ENCODE measurements around the gene EEFSEC. TPM values are rescaled to one million over a fixed set of nuclear protein-coding genes. Genes with fewer than 3 reads are reported as not detected.
A peak's percentile ranks its signal among the peaks of the same experiment; 100 is the strongest.

EEFSEC gene
- total and polyA plus RNA-seq, 7 experiments from 2014 or later = 17.3 to 31.4 (median 18.3) TPM

DNA sequence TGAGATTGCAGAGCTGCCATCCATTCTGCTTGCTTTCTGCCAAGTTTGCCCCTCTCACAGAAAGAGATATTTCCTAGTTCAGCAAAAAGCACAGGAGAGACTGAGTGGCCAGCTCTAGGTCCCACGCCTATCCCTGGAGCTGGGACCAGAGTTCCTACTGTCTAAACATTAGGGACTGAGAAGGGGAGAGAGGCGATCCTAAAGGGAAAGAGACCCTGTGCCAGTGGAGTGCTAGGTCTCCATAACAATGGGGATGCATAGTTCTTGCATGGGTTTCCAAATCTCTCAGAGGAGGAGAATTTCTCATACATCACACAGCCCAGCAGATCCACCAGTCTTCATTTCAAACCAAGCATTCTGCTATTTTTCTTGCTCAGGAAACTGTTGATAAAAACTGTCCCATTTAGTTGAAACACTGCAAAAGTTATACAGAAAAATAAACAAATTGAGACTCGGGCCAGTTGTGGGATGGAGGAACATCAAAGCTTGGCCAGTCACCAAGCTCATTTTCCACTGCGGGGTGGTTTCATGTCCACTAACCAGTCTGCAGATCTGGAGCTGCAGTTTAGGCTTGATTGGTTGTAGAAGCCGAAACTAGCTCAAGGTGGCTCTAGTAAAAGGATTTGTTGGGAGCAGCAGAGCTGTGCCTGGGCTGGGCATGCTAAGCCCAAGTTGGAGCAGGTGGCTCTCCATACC lies 62.7 kb downstream of the EEFSEC start:
- peaks cover 0 to 8% (median 5%) of the 10 kb centered on the region in 11 donors for H3K9me3 Mint-ChIP-seq
- ChIA-PET POLR2A (no interaction called here), CTCF (no interaction called here)
- no peak overlapping the region for H3K4me3 Mint-ChIP-seq
- intact Hi-C loops (cut with micrococcal nuclease) = no loop called here
- no peaks in the 10 kb centered on the region for H3K36me3 ChIP-seq (ENCODE audit: control insufficient read depth in 2 of 3, insufficient read depth in 3 of 3, low read length in 3 of 3)
- no peaks in the 10 kb centered on the region for H3K9me3 ChIP-seq (ENCODE audit: control insufficient read depth in 2 of 3, low read length in 3 of 3)
- no peak for DNase-seq
- no peak overlapping the region for H3K4me3 ChIP-seq (ENCODE audit: low read length)
- peak overlapping the region in 1 of 9 donors; percentile 65 for H3K27ac Mint-ChIP-seq
- H3K4me1 Mint-ChIP-seq = peaks cover 3 to 16% (median 13%) of the 10 kb centered on the region in 7 donors
- H3K27me3 Mint-ChIP-seq = no peaks in the 10 kb centered on the region
- peaks cover 6 to 40% (median 23%) of the 10 kb centered on the region in 5 donors for H3K36me3 Mint-ChIP-seq
- ATAC-seq = no peak
- H3K4me1 ChIP-seq (ENCODE audit: control insufficient read depth in 2 of 2, insufficient read depth in 2 of 2, low read length in 2 of 2) = no peaks in the 10 kb centered on the region
- no peaks in the 10 kb centered on the region for H3K27me3 ChIP-seq (ENCODE audit: control insufficient read depth in 2 of 2, insufficient read depth in 2 of 2, low read length in 2 of 2)
- H3K27ac ChIP-seq (ENCODE audit: low read depth, low read length) = no peak overlapping the region

DNA sequence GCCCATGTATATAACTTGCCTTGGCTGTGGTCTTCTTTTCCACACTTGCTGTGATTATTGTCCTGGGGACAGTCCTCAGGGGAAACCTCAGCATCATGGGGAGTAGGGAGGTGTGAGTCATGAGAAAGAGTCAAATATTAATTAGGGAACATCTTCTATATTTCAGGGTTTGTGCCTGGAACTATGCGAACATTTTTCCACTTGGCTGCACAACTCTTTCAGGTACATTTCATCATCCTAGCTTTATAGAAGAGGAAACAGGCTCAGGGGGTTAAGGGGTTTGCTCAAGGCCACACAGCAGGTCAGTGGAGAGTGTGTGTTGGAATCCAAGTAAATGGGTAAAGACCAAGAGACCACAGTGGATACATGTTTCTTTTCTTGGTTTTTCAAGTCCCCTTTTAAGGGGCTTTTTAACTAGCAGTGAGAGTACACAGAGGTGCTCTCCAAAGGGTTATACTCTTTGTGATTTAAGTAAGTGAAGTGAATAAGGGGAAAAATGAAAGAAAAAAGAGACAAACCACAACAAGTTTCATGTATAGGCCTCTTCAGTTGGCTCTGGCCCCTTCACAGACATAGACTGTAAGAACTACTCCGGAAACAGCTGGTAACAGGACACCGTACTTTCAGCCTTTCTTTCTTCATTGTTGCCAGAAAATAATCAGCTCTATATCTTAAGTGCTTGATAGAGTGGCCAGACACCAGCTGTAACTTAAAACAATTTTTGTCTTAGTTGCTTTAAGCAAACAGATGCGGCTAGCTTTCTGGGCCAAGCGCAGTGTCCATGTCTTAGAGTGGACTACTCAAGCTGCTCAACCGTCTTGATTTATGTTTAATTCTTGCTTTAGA lies 64.6 kb downstream of the EEFSEC start:
- ChIA-PET CTCF (interaction anchor here (0.8 to 1.5 kb wide), 3 partner anchors 9 to 20 kb away, joined by 3 to 4 read pairs (median 3); no protein-coding TSS in a partner anchor), POLR2A (no interaction called here)
- Mint-ChIP-seq H3K36me3 (peaks cover 10 to 42% (median 30%) of the 10 kb centered on the region in 5 donors), H3K27me3 (no peaks in the 10 kb centered on the region), H3K4me3 (no peak overlapping the region), H3K9me3 (peaks cover 0 to 26% (median 12%) of the 10 kb centered on the region in 11 donors), H3K27ac (peak overlapping the region in 3 of 9 donors; percentile 5 to 74 (median 47)), H3K4me1 (peaks cover 3 to 15% (median 11%) of the 10 kb centered on the region in 7 donors)
- Histone ChIP-seq H3K4me1 (ENCODE audit: control insufficient read depth in 2 of 2, insufficient read depth in 2 of 2, low read length in 2 of 2) (no peaks in the 10 kb centered on the region), H3K4me3 (ENCODE audit: low read length) (no peak overlapping the region), H3K27ac (ENCODE audit: low read depth, low read length) (no peak overlapping the region), H3K36me3 (ENCODE audit: control insufficient read depth in 2 of 3, insufficient read depth in 3 of 3, low read length in 3 of 3) (no peaks in the 10 kb centered on the region), H3K27me3 (ENCODE audit: control insufficient read depth in 2 of 2, insufficient read depth in 2 of 2, low read length in 2 of 2) (no peaks in the 10 kb centered on the region), H3K9me3 (ENCODE audit: control insufficient read depth in 2 of 3, low read length in 3 of 3) (peaks cover 0 to 7% (median 6%) of the 10 kb centered on the region in 3 experiments)
- intact Hi-C loops (cut with micrococcal nuclease) = no loop called here
- no peak for DNase-seq
- ATAC-seq = no peak

GRCh38 chr3:128218548-128219257 lies 65.4 kb downstream of the EEFSEC start:
- peaks cover 0 to 34% (median 12%) of the 10 kb centered on the region in 11 donors for H3K9me3 Mint-ChIP-seq
- no peaks in the 10 kb centered on the region for H3K4me1 ChIP-seq (ENCODE audit: control insufficient read depth in 2 of 2, insufficient read depth in 2 of 2, low read length in 2 of 2)
- peak overlapping the region in 1 of 9 donors; percentile 13 for H3K27ac Mint-ChIP-seq

GRCh38 chr3:128221328-128221727 lies 68.0 kb downstream of the EEFSEC start:
- H3K36me3 Mint-ChIP-seq = peaks cover 13 to 56% (median 45%) of the 10 kb centered on the region in 5 donors
- POLR2A ChIA-PET = no interaction called here
- intact Hi-C loops (cut with micrococcal nuclease) = loop anchor here in 1 of 2 donors (10.0 kb wide), 1 partner anchor 273 kb away; the partner anchor contains the start of gene GATA2
- peaks cover 0 to 14% (median 12%) of the 10 kb centered on the region in 3 experiments for H3K9me3 ChIP-seq (ENCODE audit: control insufficient read depth in 2 of 3, low read length in 3 of 3)
- peaks cover 0 to 42% (median 12%) of the 10 kb centered on the region in 11 donors for H3K9me3 Mint-ChIP-seq
- no peak overlapping the region for H3K27ac Mint-ChIP-seq
- no peaks in the 10 kb centered on the region for H3K4me1 ChIP-seq (ENCODE audit: control insufficient read depth in 2 of 2, insufficient read depth in 2 of 2, low read length in 2 of 2)
- no peak overlapping the region for H3K4me3 ChIP-seq (ENCODE audit: low read length)
- no peaks in the 10 kb centered on the region for H3K36me3 ChIP-seq (ENCODE audit: control insufficient read depth in 2 of 3, insufficient read depth in 3 of 3, low read length in 3 of 3)
- no peak overlapping the region for H3K4me3 Mint-ChIP-seq
- DNase-seq = no peak
- no peaks in the 10 kb centered on the region for H3K27me3 ChIP-seq (ENCODE audit: control insufficient read depth in 2 of 2, insufficient read depth in 2 of 2, low read length in 2 of 2)
- CTCF ChIA-PET = interaction anchor here (0.6 kb wide), 1 partner anchor 14 kb away, joined by 3 read pairs; no protein-coding TSS in a partner anchor
- H3K27me3 Mint-ChIP-seq = no peaks in the 10 kb centered on the region
- peaks cover 5 to 22% (median 12%) of the 10 kb centered on the region in 7 donors for H3K4me1 Mint-ChIP-seq
- H3K27ac ChIP-seq (ENCODE audit: low read depth, low read length) = no peak overlapping the region
- ATAC-seq = no peak

More at GRCh38 chr3:128218548-128219257, 65.4 kb downstream of the EEFSEC start:
- Histone ChIP-seq H3K4me3 (ENCODE audit: low read length) (no peak overlapping the region), H3K27me3 (ENCODE audit: control insufficient read depth in 2 of 2, insufficient read depth in 2 of 2, low read length in 2 of 2) (no peaks in the 10 kb centered on the region), H3K27ac (ENCODE audit: low read depth, low read length) (no peak overlapping the region), H3K9me3 (ENCODE audit: control insufficient read depth in 2 of 3, low read length in 3 of 3) (peaks cover 0 to 14% (median 12%) of the 10 kb centered on the region in 3 experiments), H3K36me3 (ENCODE audit: control insufficient read depth in 2 of 3, insufficient read depth in 3 of 3, low read length in 3 of 3) (no peaks in the 10 kb centered on the region)
- intact Hi-C loops (cut with micrococcal nuclease) = no loop called here
- CTCF ChIA-PET = interaction anchor here (1.5 kb wide), 1 partner anchor 8 kb away, joined by 4 read pairs; no protein-coding TSS in a partner anchor
- no peak for ATAC-seq
- Mint-ChIP-seq H3K4me1 (peaks cover 3 to 16% (median 11%) of the 10 kb centered on the region in 7 donors), H3K36me3 (peaks cover 13 to 50% (median 37%) of the 10 kb centered on the region in 5 donors), H3K4me3 (no peak overlapping the region), H3K27me3 (no peaks in the 10 kb centered on the region)
- DNase-seq = no peak
- POLR2A ChIA-PET = no interaction called here

DNA sequence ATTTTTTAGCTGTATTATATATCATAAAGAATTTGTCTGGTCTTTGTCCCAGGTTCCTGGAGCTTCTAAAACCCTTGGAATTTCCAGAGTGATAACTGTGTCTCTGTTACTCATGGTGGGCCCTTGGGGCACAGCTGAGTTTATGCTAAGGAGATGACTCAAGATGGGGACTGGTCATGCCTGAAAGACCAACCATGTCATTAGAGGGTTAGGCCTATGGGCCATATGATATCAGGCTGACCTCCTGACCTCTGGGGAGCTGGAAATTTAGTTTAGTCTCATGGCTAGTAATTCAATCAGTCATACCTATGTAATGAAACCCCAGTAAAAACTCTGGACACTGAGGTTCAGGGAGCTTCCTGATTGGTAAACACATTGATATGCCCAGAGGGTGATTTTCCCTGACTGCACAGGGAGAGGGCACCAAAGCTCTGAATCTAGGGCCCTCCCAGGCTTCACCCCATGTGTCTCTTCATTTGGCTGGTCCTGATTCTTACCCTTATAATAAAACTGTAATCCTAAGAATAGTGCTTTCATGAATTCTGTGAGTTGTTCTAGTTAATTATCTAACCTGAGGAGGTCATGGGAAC lies 69.6 kb downstream of the EEFSEC start:
- Histone ChIP-seq H3K4me1 (ENCODE audit: control insufficient read depth in 2 of 2, insufficient read depth in 2 of 2, low read length in 2 of 2) (no peaks in the 10 kb centered on the region), H3K27ac (ENCODE audit: low read depth, low read length) (no peak overlapping the region), H3K36me3 (ENCODE audit: control insufficient read depth in 2 of 3, insufficient read depth in 3 of 3, low read length in 3 of 3) (no peaks in the 10 kb centered on the region), H3K27me3 (ENCODE audit: control insufficient read depth in 2 of 2, insufficient read depth in 2 of 2, low read length in 2 of 2) (no peaks in the 10 kb centered on the region), H3K9me3 (ENCODE audit: control insufficient read depth in 2 of 3, low read length in 3 of 3) (peaks cover 0 to 14% (median 12%) of the 10 kb centered on the region in 3 experiments), H3K4me3 (ENCODE audit: low read length) (no peak overlapping the region)
- peaks cover 13 to 52% (median 45%) of the 10 kb centered on the region in 5 donors for H3K36me3 Mint-ChIP-seq
- ChIA-PET CTCF (no interaction called here), POLR2A (interaction anchor here (0.8 kb wide), 1 partner anchor 99 kb away, joined by 3 read pairs; no protein-coding TSS in a partner anchor)
- H3K4me3 Mint-ChIP-seq = no peak overlapping the region
- peaks cover 0 to 42% (median 12%) of the 10 kb centered on the region in 11 donors for H3K9me3 Mint-ChIP-seq
- no peak for ATAC-seq
- intact Hi-C loops (cut with micrococcal nuclease) = loop anchor here in 1 of 2 donors (10.0 kb wide), 1 partner anchor 272 kb away; the partner anchor contains the start of gene GATA2
- H3K4me1 Mint-ChIP-seq = peaks cover 1 to 32% (median 22%) of the 10 kb centered on the region in 7 donors
- no peaks in the 10 kb centered on the region for H3K27me3 Mint-ChIP-seq
- H3K27ac Mint-ChIP-seq = no peak overlapping the region
- no peak for DNase-seq
